Measurements from ENCODE around the gene NEU3. TPM values are rescaled to one million over a fixed set of nuclear protein-coding genes. Genes with fewer than 3 reads are reported as not detected.

The NEU3 gene
- total and polyA plus RNA-seq, 2 experiments from 2014 or later = 2.5 to 6.2 TPM

DNA sequence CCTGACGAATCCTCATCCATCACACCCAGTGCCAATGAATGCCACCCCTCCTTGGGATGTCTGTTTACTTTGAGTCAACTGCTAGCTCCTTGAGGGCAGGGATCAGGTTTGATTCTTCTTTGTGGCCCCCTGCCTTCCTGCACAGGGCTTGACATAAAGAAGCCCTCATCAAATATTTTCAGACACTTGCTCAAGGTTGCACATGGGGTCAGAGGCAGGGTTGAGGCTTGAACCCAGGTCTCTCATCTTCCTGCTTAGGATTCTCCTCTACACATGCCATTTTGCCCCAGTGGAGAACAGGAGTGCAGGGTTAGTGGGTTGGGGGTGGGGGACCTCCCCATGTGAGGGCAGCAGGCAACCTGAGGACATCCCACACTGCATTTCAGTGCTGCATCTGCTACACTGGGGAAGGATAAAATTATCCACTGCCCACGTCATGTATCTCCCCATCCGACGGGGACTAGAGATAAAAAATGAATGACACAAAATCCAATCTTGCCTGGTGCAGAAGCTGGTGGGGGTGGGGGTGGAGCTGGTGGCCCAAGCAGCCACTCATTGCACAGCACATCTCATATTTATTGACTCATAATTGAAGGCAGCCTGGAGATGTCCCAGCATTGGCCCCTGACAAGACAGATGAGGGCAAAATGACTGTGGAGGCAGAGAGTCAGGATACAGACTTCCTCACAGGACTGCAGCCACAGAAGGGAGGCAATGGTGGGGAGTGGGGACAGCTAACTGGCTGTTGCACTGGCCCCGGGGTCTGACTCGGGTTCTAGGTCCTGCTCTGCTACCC lies 41.3 kb downstream of the NEU3 start:
- H3K4me2 ChIP-seq (ENCODE audit: unreplicated experiment) = no peak overlapping the region
- no peaks in the 10 kb centered on the region for H3K9me2 ChIP-seq (ENCODE audit: insufficient read depth)
- H3K79me2 ChIP-seq (ENCODE audit: insufficient read depth) = no peaks in the 10 kb centered on the region
- H3K4me3 ChIP-seq = no peak overlapping the region
- no peak overlapping the region for H3K27ac ChIP-seq
- H3K9me3 ChIP-seq (ENCODE audit: low read depth) = no peaks in the 10 kb centered on the region
- TF ChIP-seq EZH2 (IDR thresholded peaks at IDR 0.05; ENCODE audit: insufficient read depth, poor library complexity, severe bottlenecking) (no peak), EZH2phosphoT487 (IDR thresholded peaks at IDR 0.05; ENCODE audit: insufficient read depth, low read depth) (no peak)
- in situ Hi-C loops (cut with MboI) = no loop called here
- H2AFZ ChIP-seq = no peak overlapping the region
- no peak overlapping the region for H3K9ac ChIP-seq
- H3K36me3 ChIP-seq (ENCODE audit: low read depth) = no peaks in the 10 kb centered on the region
- peaks cover 14% of the 10 kb centered on the region for H3K4me1 ChIP-seq (ENCODE audit: insufficient read depth)
- no peaks in the 10 kb centered on the region for H3F3A ChIP-seq (ENCODE audit: insufficient read depth)
- no peaks in the 10 kb centered on the region for H3K27me3 ChIP-seq (replicated peaks; ENCODE audit: insufficient read depth)
- H4K20me1 ChIP-seq (ENCODE audit: insufficient read depth) = no peaks in the 10 kb centered on the region
- 59 to 61% methylated on average over 6 of the region's 6 CpGs for WGBS, 2 experiments (ENCODE audit: low coverage in 1 of 2, low lambda C conversion rate in 2 of 2, missing lambda C conversion rate in 2 of 2)
- DNase-seq = peak; percentile 34

DNA sequence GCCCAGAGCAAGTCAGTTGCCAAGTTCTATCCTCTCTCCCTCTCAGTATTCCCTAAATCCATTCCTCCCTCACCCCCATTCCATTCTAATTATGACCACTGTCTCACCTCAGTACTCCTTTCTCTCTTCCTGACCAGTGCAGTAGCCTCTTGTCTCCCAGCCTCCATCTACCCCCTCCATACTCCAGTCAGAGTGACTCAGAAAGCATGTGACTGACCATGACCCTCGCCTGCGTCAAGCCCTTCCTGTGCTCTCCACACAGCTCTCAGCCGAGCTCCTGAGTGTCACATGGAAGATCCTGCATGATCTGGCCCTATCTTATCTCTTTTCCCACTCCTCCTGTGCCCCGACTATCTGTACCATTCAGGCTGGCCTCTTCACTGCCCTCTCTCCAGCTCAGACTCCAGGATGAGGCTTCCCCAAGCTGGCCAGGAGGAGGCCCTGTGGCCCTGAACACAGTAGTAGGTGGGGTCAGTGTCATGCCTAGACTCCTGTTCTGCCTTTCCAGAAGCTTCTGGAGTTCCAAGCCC lies 42.6 kb downstream of the NEU3 start:
- no peak overlapping the region for H3K4me2 ChIP-seq (ENCODE audit: unreplicated experiment)
- no peaks in the 10 kb centered on the region for H4K20me1 ChIP-seq (ENCODE audit: insufficient read depth)
- 9 to 10% methylated on average over 4 of the region's 4 CpGs for WGBS, 2 experiments (ENCODE audit: low coverage in 1 of 2, low lambda C conversion rate in 2 of 2, missing lambda C conversion rate in 2 of 2)

DNA sequence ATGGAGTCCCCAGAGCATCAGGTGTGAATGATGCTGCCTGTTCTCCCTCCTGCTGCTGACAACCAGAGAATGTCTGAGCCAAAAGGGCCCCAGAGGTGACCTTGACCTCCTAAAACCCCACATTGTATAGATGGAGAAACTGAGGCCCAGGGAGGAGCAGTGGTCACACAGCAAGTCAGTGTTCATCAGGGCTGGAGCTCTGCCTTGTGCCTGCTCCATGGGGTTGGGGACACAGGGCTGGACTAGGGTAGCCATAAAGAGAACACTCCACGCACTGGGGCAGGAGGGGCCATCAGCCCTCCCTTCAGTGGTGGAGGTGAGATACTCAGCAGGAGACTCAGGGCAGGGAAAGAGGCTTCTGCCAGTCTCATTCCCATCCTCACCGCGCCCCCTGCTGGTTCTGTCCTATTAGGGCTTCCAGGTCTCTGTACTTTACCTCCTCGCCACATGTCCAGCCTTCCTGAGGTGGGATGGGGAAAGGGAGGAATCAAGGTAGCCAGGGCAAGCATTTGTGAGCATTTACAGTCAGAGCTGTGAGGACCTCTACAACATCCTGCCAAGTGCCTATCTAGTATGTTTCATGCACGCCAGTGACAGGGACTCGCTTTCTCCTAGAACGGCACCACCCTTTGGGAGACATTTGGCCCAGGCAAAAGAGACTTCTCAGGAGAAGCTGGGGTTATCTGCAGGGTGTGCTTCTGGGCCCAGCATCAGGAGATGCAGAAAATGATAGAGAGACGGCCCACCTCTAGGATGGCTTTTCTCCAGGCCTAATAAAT lies 43.2 kb downstream of the NEU3 start:
- 71 to 77% methylated on average over 8 of the region's 8 CpGs for WGBS, 2 experiments (ENCODE audit: low coverage in 1 of 2, low lambda C conversion rate in 2 of 2, missing lambda C conversion rate in 2 of 2)
- H3K27ac ChIP-seq = peak overlapping the region; percentile 40
- no peaks in the 10 kb centered on the region for H3K27me3 ChIP-seq (replicated peaks; ENCODE audit: insufficient read depth)
- no peaks in the 10 kb centered on the region for H3K9me2 ChIP-seq (ENCODE audit: insufficient read depth)
- H3K9ac ChIP-seq = peak overlapping the region; percentile 31; the same call in 1 of the 2 replicates
- peaks cover 14% of the 10 kb centered on the region for H3K4me1 ChIP-seq (ENCODE audit: insufficient read depth)
- in situ Hi-C loops (cut with MboI) = no loop called here
- H2AFZ ChIP-seq = peak overlapping the region; percentile 77
- no peak overlapping the region for H3K4me3 ChIP-seq
- H3K36me3 ChIP-seq (ENCODE audit: low read depth) = no peaks in the 10 kb centered on the region
- H3K9me3 ChIP-seq (ENCODE audit: low read depth) = no peaks in the 10 kb centered on the region
- DNase-seq = peak; percentile 82
- no peaks in the 10 kb centered on the region for H3K79me2 ChIP-seq (ENCODE audit: insufficient read depth)
- TF ChIP-seq EZH2 (IDR thresholded peaks at IDR 0.05; ENCODE audit: insufficient read depth, poor library complexity, severe bottlenecking) (no peak), EZH2phosphoT487 (IDR thresholded peaks at IDR 0.05; ENCODE audit: insufficient read depth, low read depth) (no peak)
- H3K4me2 ChIP-seq (ENCODE audit: unreplicated experiment) = no peak overlapping the region
- no peaks in the 10 kb centered on the region for H4K20me1 ChIP-seq (ENCODE audit: insufficient read depth)
- H3F3A ChIP-seq (ENCODE audit: insufficient read depth) = no peaks in the 10 kb centered on the region

More for the DNA sequence above, 42.6 kb downstream of the NEU3 start:
- Histone ChIP-seq H3K9ac (peak overlapping the region; percentile 31; the same call in 1 of the 2 replicates), H3K9me2 (ENCODE audit: insufficient read depth) (no peaks in the 10 kb centered on the region), H2AFZ (peak overlapping the region; percentile 77), H3K4me1 (ENCODE audit: insufficient read depth) (peaks cover 14% of the 10 kb centered on the region), H3K79me2 (ENCODE audit: insufficient read depth) (no peaks in the 10 kb centered on the region), H3K27ac (peak overlapping the region; percentile 40), H3K9me3 (ENCODE audit: low read depth) (no peaks in the 10 kb centered on the region), H3K36me3 (ENCODE audit: low read depth) (no peaks in the 10 kb centered on the region), H3K4me3 (no peak overlapping the region), H3K27me3 (replicated peaks; ENCODE audit: insufficient read depth) (no peaks in the 10 kb centered on the region), H3F3A (ENCODE audit: insufficient read depth) (no peaks in the 10 kb centered on the region)
- peak; percentile 92 for DNase-seq
- no peak for TF ChIP-seq EZH2 (IDR thresholded peaks at IDR 0.05; ENCODE audit: insufficient read depth, poor library complexity, severe bottlenecking)
- TF ChIP-seq EZH2phosphoT487 (IDR thresholded peaks at IDR 0.05; ENCODE audit: insufficient read depth, low read depth) = no peak
- in situ Hi-C loops (cut with MboI) = no loop called here

DNA sequence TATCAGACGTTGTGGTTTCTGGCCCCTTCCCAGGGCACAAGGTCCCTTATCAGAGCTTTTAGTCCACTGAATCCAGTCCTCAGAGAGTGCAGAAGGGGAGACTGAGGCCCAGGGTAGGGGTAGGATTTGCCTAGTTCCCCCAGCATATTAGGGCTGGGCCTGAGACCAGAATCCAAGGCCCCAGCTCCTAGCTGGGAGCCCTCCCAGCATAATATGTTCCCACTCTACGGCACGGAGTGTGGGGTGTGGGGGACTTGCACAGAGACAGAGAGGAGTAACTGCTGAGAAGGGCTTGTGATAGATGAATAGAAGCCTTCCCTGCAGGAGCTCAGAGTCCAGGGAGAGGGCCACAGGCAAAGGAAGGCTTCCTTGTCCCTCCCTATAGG lies 43.8 kb downstream of the NEU3 start:
- TF ChIP-seq EZH2 (IDR thresholded peaks at IDR 0.05; ENCODE audit: insufficient read depth, poor library complexity, severe bottlenecking) (no peak), EZH2phosphoT487 (IDR thresholded peaks at IDR 0.05; ENCODE audit: insufficient read depth, low read depth) (no peak)
- Histone ChIP-seq H4K20me1 (ENCODE audit: insufficient read depth) (no peaks in the 10 kb centered on the region), H3K27me3 (replicated peaks; ENCODE audit: insufficient read depth) (no peaks in the 10 kb centered on the region), H3K9ac (no peak overlapping the region), H3K36me3 (ENCODE audit: low read depth) (no peaks in the 10 kb centered on the region), H3K4me1 (ENCODE audit: insufficient read depth) (peaks cover 14% of the 10 kb centered on the region), H3K9me3 (ENCODE audit: low read depth) (no peaks in the 10 kb centered on the region), H3K9me2 (ENCODE audit: insufficient read depth) (no peaks in the 10 kb centered on the region), H3K79me2 (ENCODE audit: insufficient read depth) (no peaks in the 10 kb centered on the region), H2AFZ (no peak overlapping the region), H3K4me2 (ENCODE audit: unreplicated experiment) (no peak overlapping the region), H3F3A (ENCODE audit: insufficient read depth) (no peaks in the 10 kb centered on the region), H3K4me3 (no peak overlapping the region), H3K27ac (no peak overlapping the region)
- in situ Hi-C loops (cut with MboI) = no loop called here
- WGBS, 2 experiments (ENCODE audit: low coverage in 1 of 2, low lambda C conversion rate in 2 of 2, missing lambda C conversion rate in 2 of 2) = 63 to 66% methylated on average over 3 of the region's 3 CpGs
- no peak for DNase-seq
